ENCODE measurements around the gene CCT5.
"Not testable (repeated sequence)": the region's sequence is repeated elsewhere in the genome, so short reads cannot be mapped to it uniquely, and the experiment has no call there.

The CCT5 gene

GRCh38 chr5:10278658-10279279, 28.7 kb downstream of the CCT5 start:
- DNase-seq, result no peak

- no peak for DNase-seq
Observed at GRCh38 chr5:10279328-10279727, 29.2 kb downstream of the CCT5 start.

GRCh38 chr5:10279925-10280720, 30.0 kb downstream of the CCT5 start:
- no peak for DNase-seq

- DNase-seq, result peak; percentile 91
Observed at GRCh38 chr5:10283927-10284635, 34.0 kb downstream of the CCT5 start.

- not testable (repeated sequence) for DNase-seq
Observed at GRCh38 chr5:10285362-10285761, 35.3 kb downstream of the CCT5 start.

GRCh38 chr5:10286162-10286861, 36.2 kb downstream of the CCT5 start:
- DNase-seq, result no peak

- no peak for DNase-seq
Observed at GRCh38 chr5:10286862-10287227, 36.8 kb downstream of the CCT5 start.

GRCh38 chr5:10288592-10289219, 38.6 kb downstream of the CCT5 start:
- DNase-seq, result peak; percentile 71

- peak; percentile 2 for DNase-seq
Observed at GRCh38 chr5:10289353-10289752, 39.3 kb downstream of the CCT5 start.

- DNase-seq, result peak; percentile 27
Observed at GRCh38 chr5:10289991-10290390, 39.9 kb downstream of the CCT5 start.

GRCh38 chr5:10290438-10290837, 40.4 kb downstream of the CCT5 start:
- DNase-seq, result peak; percentile 17

- DNase-seq, result no peak
Observed at GRCh38 chr5:10291692-10292339, 41.7 kb downstream of the CCT5 start.

- peak; percentile 6 for DNase-seq
Observed at GRCh38 chr5:10293907-10294662, 44.0 kb downstream of the CCT5 start.

- peak; percentile 37 for DNase-seq
Observed at GRCh38 chr5:10295619-10296326, 45.7 kb downstream of the CCT5 start.

GRCh38 chr5:10297646-10298204, 47.6 kb downstream of the CCT5 start:
- DNase-seq, result peak; percentile 38

- no peak for DNase-seq
Observed at GRCh38 chr5:10300246-10300645, 50.2 kb downstream of the CCT5 start.

- DNase-seq, result no peak
Observed at GRCh38 chr5:10301266-10301665, 51.2 kb downstream of the CCT5 start.

- DNase-seq, result no peak
Observed at GRCh38 chr5:10301842-10302610, 51.9 kb downstream of the CCT5 start.

GRCh38 chr5:10303201-10303600, 53.1 kb downstream of the CCT5 start:
- no peak for DNase-seq
